ENCODE results near the gene TNNC2.

DNA sequence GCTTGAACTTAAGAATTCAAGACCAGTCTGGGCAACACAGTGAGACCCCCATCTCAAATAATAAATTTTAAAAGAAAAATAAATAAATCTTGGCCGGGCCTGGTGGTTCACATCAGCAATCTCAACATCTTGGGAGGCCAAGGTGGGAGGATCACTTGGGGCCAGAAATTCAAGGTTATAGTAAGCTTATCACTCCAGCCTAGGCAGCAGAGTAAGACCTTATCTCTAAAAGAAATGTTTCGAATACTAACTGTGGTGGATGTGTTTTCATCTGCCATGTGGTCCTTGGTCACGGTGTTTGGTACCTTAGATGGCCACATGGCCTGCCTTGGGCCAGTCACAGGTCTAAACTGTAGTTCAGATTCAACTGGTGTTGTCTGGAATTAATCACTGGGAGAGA, 8.9 kb downstream of the TNNC2 start:
- TF ChIP-seq PYGO2 (tag; IDR thresholded peaks at IDR 0.05), result no peak
- TF ChIP-seq EZH2 (IDR thresholded peaks at IDR 0.05; ENCODE audit: borderline replicate concordance, low read depth, low read length), result no peak
- no peak for TF ChIP-seq DNMT1 (IDR thresholded peaks at IDR 0.05)
- 0 out of 2 replicates have a peak, but pooled peaks have one; percentile 9 for TF ChIP-seq KLF16 (IDR thresholded peaks at IDR 0.05)
- TF ChIP-seq, protein P1, sequence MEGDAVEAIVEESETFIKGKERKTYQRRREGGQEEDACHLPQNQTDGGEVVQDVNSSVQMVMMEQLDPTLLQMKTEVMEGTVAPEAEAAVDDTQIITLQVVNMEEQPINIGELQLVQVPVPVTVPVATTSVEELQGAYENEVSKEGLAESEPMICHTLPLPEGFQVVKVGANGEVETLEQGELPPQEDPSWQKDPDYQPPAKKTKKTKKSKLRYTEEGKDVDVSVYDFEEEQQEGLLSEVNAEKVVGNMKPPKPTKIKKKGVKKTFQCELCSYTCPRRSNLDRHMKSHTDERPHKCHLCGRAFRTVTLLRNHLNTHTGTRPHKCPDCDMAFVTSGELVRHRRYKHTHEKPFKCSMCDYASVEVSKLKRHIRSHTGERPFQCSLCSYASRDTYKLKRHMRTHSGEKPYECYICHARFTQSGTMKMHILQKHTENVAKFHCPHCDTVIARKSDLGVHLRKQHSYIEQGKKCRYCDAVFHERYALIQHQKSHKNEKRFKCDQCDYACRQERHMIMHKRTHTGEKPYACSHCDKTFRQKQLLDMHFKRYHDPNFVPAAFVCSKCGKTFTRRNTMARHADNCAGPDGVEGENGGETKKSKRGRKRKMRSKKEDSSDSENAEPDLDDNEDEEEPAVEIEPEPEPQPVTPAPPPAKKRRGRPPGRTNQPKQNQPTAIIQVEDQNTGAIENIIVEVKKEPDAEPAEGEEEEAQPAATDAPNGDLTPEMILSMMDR (IDR thresholded peaks at IDR 0.05 in 2 of 3, conservative IDR thresholded peaks at IDR 0.05 in 1 of 3; ENCODE audit: insufficient read depth in 2 of 3, low read depth in 1 of 3, low read length in 3 of 3), result no peak
- TF ChIP-seq ZC3H4 (CRISPR knock-in tag; IDR thresholded peaks at IDR 0.05; ENCODE audit: borderline replicate concordance), result no peak
- TF ChIP-seq TCF3 (CRISPR knock-in tag; IDR thresholded peaks at IDR 0.05), result 0 out of 2 replicates have a peak, but pooled peaks have one; percentile 26
- no peak for TF ChIP-seq ARNT (IDR thresholded peaks at IDR 0.05)
- no peak for TF ChIP-seq ZNF707 (CRISPR knock-in tag; conservative IDR thresholded peaks at IDR 0.05)
- no peak for TF ChIP-seq MTF1 (CRISPR knock-in tag; IDR thresholded peaks at IDR 0.05; ENCODE audit: borderline replicate concordance)
- TF ChIP-seq ZBTB1 (CRISPR knock-in tag; IDR thresholded peaks at IDR 0.05; ENCODE audit: borderline replicate concordance, low read depth), result no peak

Data from K562 (cell line).